ENCODE measurements around the gene PIEZO1. TPM values are rescaled to one million over a fixed set of nuclear protein-coding genes. Genes with fewer than 3 reads are reported as not detected.

PIEZO1 gene
- total and polyA plus RNA-seq, 5 donors = 21.7 to 45.6 (median 30.5) TPM

DNA sequence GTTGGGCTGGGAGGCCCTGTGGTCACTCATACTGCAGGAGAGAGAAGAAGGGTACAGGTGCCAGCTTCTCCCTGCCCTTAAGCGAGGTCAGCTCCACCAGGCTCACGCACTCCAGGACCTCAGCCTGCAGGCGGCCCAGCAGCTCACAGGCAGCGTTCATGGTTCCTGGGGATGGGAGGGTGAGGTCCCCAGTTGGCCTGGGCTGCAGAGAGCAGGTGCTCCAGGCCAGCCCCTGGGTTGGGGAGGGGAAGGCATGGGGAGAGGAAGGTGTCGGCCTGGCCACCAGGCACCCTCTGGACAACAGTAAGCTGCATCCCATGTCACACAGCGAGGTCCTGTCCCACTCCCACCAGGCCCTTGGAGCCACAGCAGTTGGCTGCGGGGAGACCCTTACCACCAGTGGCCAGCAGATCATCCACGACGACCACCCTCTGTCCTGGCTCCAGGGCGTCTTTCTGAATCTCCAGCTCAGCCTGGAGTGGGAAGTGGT, 24.7 kb upstream of the PIEZO1 start:
- ATAC-seq (no peak), DNase-seq (peak in 1 of 3 donors; percentile 41)
- Histone ChIP-seq H3K9me3 (ENCODE audit: control insufficient read depth, low read length) (no peaks in the 10 kb centered on the region), H3K27ac (ENCODE audit: low read length) (no peak overlapping the region), H3K27me3 (ENCODE audit: control insufficient read depth, insufficient read depth) (no peaks in the 10 kb centered on the region), H3K4me3 (ENCODE audit: low read length) (no peak overlapping the region), H3K4me1 (ENCODE audit: control insufficient read depth, insufficient read depth, low read length) (no peaks in the 10 kb centered on the region)
- intact Hi-C loops (cut with DNase I) = loop anchor here in 1 of 4 donors (10.0 kb wide), 1 partner anchor 355 kb away; no protein-coding TSS in a partner anchor
- WGBS = 77% methylated on average over 10 of the region's 10 CpGs

DNA sequence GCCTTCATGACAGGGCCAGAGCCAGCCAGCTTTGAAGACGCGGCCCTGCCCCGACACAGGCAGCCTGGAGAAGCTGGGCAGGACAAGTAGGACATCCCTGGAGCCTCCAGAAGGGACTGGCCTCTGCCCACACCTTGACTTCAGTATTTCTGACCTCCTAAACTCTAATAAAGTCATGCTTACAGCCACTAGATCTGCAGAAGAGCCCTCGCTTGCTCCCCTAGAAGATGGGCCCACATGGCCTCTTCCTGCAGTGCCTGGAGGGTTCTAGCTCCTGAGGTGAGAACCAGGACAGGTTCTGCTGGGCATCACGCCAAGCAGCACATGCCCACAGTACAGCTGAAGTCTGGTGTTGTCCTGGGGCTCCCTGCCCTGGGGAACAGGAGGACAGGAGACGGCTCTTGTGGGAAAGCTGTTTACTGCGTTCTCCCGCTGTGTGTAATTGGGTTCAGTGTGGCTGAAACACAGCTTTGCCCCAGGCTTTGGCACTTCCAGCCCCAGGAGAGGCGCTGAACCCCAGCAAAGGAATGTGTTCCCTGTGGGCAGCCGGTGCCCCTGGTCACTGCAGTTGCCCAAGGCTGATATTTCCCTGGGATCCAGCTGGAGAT, 24.2 kb upstream of the PIEZO1 start:
- intact Hi-C loops (cut with DNase I) = no loop called here
- no peak overlapping the region for H3K4me3 ChIP-seq (ENCODE audit: low read length)
- no peak overlapping the region for H3K27ac ChIP-seq (ENCODE audit: low read length)
- H3K9me3 ChIP-seq (ENCODE audit: control insufficient read depth, low read length) = no peaks in the 10 kb centered on the region
- H3K4me1 ChIP-seq (ENCODE audit: control insufficient read depth, insufficient read depth, low read length) = no peaks in the 10 kb centered on the region
- no peak for ATAC-seq
- DNase-seq = peak in 1 of 3 donors; percentile 55
- H3K27me3 ChIP-seq (ENCODE audit: control insufficient read depth, insufficient read depth) = no peaks in the 10 kb centered on the region
- 89% methylated on average over 10 of the region's 10 CpGs for WGBS

DNA sequence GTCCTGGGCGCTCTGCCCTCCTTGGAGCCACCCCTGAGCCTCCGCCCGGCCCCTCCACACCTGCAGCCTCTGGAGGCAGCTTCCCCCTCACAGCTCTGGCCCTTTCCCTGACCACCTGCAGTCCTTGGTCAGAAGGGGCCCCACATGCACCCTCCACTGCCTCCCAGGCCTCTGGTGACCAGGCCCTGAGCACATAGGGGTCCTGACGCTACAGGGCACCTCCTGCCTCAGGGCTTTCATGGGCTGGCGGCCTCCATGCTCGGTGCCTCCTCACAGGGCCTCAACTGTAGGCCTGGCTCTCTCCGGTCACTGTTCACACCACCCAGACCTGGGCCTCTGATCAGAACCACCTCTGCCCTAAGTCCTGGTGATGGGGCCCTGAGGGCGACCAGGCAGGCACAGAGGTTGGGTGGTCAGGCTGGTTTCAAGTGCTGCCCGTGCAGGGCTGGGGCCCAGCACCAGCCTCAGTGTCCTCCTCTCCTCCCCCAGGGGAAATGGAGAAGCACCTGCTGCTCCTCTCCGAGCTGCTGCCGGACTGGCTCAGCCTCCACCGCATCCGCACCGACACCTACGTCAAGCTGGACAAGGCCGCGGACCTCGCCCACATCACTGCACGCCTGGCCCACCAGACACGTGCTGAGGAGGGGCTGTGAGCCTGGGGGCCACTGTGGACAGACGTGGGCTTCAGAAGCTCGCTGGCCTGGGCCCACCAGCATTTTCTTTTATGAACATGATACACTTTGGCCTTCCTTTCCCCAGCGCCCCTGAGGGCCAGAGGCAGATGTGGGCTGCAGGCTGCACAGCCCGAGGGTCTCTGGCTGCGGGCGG, 22.8 kb upstream of the PIEZO1 start:
- H3K4me1 ChIP-seq (ENCODE audit: control insufficient read depth, insufficient read depth, low read length) = no peaks in the 10 kb centered on the region
- 90% methylated on average over 26 of the region's 26 CpGs for WGBS
- ATAC-seq (no peak), DNase-seq (peak in 1 of 3 donors; percentile 46)
- intact Hi-C loops (cut with DNase I) = no loop called here
- H3K27ac ChIP-seq (ENCODE audit: low read length) = no peak overlapping the region
- no peaks in the 10 kb centered on the region for H3K9me3 ChIP-seq (ENCODE audit: control insufficient read depth, low read length)
- no peaks in the 10 kb centered on the region for H3K27me3 ChIP-seq (ENCODE audit: control insufficient read depth, insufficient read depth)
- H3K4me3 ChIP-seq (ENCODE audit: low read length) = no peak overlapping the region

DNA sequence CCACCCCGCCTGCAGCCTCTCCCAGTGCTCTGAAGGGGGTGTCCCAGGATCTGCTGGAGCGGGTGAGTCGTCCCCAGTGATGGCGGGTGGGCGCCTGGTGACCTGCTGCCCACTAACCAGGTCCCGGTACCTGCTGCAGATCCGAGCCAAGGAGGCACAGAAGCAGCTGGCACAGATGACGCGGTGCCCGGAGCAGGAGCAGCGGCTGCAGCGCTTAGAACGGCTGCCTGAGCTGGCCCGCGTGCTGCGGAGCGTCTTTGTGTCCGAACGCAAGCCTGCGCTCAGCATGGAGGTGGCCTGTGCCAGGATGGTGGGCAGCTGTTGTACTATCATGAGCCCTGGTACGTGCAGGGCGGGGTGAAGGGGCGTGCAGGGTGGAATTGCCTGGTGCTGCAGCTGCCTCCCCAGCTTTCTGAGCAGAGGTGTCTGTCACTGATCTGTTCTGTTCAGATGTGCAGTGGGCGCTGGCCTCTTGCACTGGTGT, 22.2 kb upstream of the PIEZO1 start:
- H3K4me1 ChIP-seq (ENCODE audit: control insufficient read depth, insufficient read depth, low read length) = no peaks in the 10 kb centered on the region
- intact Hi-C loops (cut with DNase I) = no loop called here
- no peaks in the 10 kb centered on the region for H3K27me3 ChIP-seq (ENCODE audit: control insufficient read depth, insufficient read depth)
- H3K9me3 ChIP-seq (ENCODE audit: control insufficient read depth, low read length) = no peaks in the 10 kb centered on the region
- WGBS = 92% methylated on average over 24 of the region's 24 CpGs
- DNase-seq (peak in 1 of 3 donors; percentile 56), ATAC-seq (no peak)
- no peak overlapping the region for H3K27ac ChIP-seq (ENCODE audit: low read length)
- H3K4me3 ChIP-seq (ENCODE audit: low read length) = no peak overlapping the region

DNA sequence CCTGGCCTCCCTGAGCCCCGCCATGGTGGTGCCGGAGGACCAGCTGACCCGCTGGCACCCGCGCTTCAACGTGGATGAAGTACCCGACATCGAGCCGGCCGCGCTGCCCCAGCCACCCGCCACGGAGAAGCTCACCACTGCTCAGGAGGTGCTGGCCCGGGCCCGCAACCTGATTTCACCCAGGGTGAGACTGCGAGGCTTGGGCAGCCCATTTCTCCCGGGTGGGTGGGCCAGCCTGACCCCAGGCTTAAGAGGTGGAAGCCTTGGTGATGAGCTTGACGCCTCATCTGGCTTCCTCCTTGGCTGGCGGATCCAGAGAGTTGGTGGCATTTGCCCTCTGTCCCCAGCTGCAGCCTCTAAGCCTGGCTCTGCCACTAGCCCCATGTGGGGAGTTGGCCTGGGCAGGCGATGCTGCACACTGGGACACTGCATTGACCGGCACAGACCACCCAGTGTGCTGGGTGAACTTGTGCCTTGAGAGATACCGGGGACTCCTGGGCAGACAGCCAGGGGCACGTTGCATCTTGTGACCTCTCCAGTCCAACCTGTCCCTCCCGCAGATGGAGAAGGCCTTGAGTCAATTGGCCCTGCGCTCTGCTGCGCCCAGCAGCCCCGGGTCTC, 21.6 kb upstream of the PIEZO1 start:
- Histone ChIP-seq H3K9me3 (ENCODE audit: control insufficient read depth, low read length) (no peaks in the 10 kb centered on the region), H3K4me1 (ENCODE audit: control insufficient read depth, insufficient read depth, low read length) (no peaks in the 10 kb centered on the region), H3K27ac (ENCODE audit: low read length) (no peak overlapping the region), H3K4me3 (ENCODE audit: low read length) (no peak overlapping the region), H3K27me3 (ENCODE audit: control insufficient read depth, insufficient read depth) (no peaks in the 10 kb centered on the region)
- intact Hi-C loops (cut with DNase I) = no loop called here
- no peak for ATAC-seq
- peak in 1 of 3 donors; percentile 61 for DNase-seq
- WGBS = 82% methylated on average over 27 of the region's 27 CpGs

DNA sequence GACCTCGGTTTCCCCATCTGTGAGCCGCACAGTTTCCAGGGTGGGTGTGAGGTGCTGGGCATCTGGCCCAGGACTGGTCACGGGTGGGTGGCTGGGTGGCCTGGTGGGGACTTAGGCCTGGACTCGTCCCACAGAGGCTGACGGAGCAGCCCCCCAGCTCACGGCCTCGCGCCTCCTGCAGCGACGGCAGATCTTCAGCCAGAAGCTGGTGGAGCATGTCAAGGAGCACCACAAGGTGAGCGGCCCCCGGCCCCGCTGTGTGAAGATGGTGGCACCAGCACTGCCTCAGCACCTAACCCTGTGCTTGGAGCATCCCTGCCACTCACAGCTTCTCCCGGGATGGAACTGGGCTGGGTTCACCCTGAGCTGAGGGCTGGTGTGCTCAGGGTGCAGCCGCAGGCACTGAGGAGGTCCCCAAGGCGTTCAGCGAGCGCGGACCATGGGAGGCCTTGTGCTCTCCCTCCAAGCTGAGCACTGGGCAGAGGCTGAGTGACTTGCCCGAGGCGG, 20.9 kb upstream of the PIEZO1 start:
- DNase-seq (peak in 1 of 3 donors; percentile 58), ATAC-seq (no peak)
- intact Hi-C loops (cut with DNase I) = no loop called here
- Histone ChIP-seq H3K27ac (ENCODE audit: low read length) (no peak overlapping the region), H3K27me3 (ENCODE audit: control insufficient read depth, insufficient read depth) (no peaks in the 10 kb centered on the region), H3K4me3 (ENCODE audit: low read length) (no peak overlapping the region), H3K4me1 (ENCODE audit: control insufficient read depth, insufficient read depth, low read length) (no peaks in the 10 kb centered on the region), H3K9me3 (ENCODE audit: control insufficient read depth, low read length) (no peaks in the 10 kb centered on the region)
- WGBS = 94% methylated on average over 21 of the region's 21 CpGs

DNA sequence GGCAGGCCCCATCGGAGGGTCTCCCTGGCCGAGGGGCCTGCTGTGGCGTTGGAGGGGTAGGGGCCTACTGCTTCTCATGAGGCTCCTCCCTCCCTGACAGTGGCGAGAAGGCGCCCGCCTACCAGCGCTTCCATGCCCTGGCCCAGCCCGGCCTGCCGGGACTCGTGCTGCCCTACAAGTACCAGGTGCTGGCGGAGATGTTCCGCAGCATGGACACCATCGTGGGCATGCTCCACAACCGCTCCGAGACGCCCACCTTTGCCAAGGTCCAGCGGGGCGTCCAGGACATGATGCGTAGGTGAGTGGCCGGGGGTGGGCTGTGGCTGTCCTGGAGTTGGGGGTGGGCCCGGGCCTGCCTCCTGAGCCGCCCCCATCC, 20.3 kb upstream of the PIEZO1 start:
- Histone ChIP-seq H3K4me3 (ENCODE audit: low read length) (no peak overlapping the region), H3K9me3 (ENCODE audit: control insufficient read depth, low read length) (no peaks in the 10 kb centered on the region), H3K27ac (ENCODE audit: low read length) (no peak overlapping the region), H3K4me1 (ENCODE audit: control insufficient read depth, insufficient read depth, low read length) (no peaks in the 10 kb centered on the region), H3K27me3 (ENCODE audit: control insufficient read depth, insufficient read depth) (no peaks in the 10 kb centered on the region)
- 92% methylated on average over 22 of the region's 22 CpGs for WGBS
- ATAC-seq (no peak), DNase-seq (peak in 1 of 3 donors; percentile 56)
- intact Hi-C loops (cut with DNase I) = no loop called here

DNA sequence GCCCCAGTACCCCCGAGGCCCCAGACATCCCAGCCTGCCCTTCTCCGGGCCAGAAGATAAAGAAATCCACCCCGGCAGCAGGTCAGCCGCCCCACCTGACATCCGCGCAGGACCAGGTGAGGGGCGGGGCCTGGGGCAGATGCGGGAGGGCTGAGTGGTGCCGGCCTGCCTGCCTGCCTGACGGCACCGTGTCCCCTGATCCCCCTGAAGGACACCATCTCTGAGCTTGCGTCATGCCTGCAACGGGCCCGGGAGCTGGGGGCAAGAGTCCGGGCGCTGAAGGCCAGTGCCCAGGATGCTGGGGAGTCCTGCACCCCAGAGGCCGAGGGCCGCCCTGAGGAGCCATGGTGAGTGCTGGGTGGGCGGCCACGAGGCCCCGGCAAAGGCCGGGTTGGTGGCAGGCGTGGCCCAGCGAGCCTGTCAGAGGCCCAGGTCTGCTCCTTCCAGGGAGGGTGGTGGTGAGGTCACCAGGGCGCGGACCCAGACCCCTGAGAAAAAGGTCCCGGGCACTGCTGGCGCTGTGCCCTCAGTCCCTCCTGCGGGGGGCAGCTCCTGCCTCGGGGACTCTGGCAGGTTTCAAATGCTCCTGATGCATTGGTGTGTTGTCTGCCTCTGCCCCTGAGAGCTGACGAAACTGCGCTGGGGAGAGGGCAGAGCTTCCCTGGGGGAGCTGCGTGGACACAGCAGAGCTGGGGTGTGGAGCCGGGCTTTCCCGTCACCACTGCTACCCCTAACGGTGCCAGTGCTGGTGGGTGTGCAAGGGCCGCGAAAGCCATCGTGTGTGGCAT, 19.7 kb upstream of the PIEZO1 start:
- Histone ChIP-seq H3K4me1 (ENCODE audit: control insufficient read depth, insufficient read depth, low read length) (no peaks in the 10 kb centered on the region), H3K9me3 (ENCODE audit: control insufficient read depth, low read length) (no peaks in the 10 kb centered on the region), H3K27ac (ENCODE audit: low read length) (no peak overlapping the region), H3K4me3 (ENCODE audit: low read length) (no peak overlapping the region), H3K27me3 (ENCODE audit: control insufficient read depth, insufficient read depth) (no peaks in the 10 kb centered on the region)
- DNase-seq (peak in 1 of 3 donors; percentile 64), ATAC-seq (peak in 1 of 2 donors; percentile 1)
- WGBS = 26% methylated on average over 39 of the region's 39 CpGs
- intact Hi-C loops (cut with DNase I) = no loop called here

DNA sequence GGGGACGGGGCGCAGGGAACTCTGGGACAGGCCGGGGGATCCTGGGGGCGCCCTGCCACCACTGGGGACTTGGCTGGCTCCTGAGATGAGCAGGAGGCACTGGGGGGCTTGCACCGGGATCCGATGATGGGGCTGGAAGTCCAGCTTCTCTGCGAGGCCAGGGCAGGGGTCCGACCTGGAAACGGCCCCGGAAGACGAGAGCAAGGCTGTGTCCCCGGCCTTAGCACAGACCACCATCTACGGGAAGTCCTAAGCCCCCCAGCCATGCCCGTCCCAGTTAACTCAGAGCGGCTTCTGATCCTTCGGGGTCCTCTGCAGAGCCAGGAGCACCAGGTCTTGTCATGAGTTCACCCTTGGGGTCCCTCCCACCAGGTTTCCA, 19.1 kb upstream of the PIEZO1 start:
- H3K4me3 ChIP-seq (ENCODE audit: low read length) = no peak overlapping the region
- no peaks in the 10 kb centered on the region for H3K4me1 ChIP-seq (ENCODE audit: control insufficient read depth, insufficient read depth, low read length)
- no peak for ATAC-seq
- H3K27ac ChIP-seq (ENCODE audit: low read length) = no peak overlapping the region
- DNase-seq = peak in 1 of 3 donors; percentile 68
- no peaks in the 10 kb centered on the region for H3K27me3 ChIP-seq (ENCODE audit: control insufficient read depth, insufficient read depth)
- intact Hi-C loops (cut with DNase I) = no loop called here
- no peaks in the 10 kb centered on the region for H3K9me3 ChIP-seq (ENCODE audit: control insufficient read depth, low read length)
- 2% methylated on average over 16 of the region's 16 CpGs for WGBS

DNA sequence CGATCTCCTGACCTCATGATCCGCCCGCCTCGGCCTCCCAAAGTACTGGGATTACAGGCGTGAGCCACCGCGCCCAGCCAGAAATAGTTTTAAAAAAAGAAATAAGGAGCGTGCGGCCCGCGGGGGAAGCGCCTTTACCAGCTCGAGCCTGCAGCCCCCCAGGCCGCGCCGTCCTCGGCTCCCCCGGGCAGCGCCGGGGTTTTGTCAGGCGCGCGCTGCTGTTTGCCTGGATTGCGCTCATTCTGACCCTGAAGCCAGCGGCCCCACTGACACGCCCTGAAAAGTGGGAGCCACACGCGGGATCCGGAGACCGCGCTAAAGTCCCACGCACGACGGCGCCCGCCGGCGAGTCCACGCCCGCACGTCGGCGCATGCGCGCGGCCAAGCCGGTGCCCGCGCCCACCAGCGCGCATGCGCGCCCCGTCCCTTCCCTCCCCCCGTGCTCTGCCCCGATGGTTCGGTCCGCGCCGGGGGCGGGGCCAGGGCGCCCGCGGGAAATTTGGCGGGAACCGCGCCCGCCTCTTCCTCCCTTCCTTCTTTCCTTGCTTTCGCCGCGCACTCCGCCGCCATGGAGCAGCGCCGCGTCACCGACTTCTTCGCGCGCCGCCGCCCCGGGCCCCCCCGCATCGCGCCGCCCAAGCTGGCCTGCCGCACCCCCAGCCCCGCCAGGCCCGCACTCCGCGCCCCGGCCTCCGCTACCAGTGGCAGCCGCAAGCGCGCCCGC, 18.4 kb upstream of the PIEZO1 start, which contains the start of gene CDT1:
Gene CDT1 (plus strand): TSS at position 526 of the 724 bp plus-strand sequence. CDS start 43 bp downstream, at position 569.
- Histone ChIP-seq H3K4me3 (ENCODE audit: low read length) (peak within 1 kb of the TSS; percentile 69), H3K4me1 (ENCODE audit: control insufficient read depth, insufficient read depth, low read length) (no peaks in the 10 kb centered on the region), H3K27me3 (ENCODE audit: control insufficient read depth, insufficient read depth) (no peaks in the 10 kb centered on the region), H3K27ac (ENCODE audit: low read length) (peak within 1 kb of the TSS; percentile 66), H3K9me3 (ENCODE audit: control insufficient read depth, low read length) (no peaks in the 10 kb centered on the region)
- peak; percentile 84 to 96 (median 94) for DNase-seq
- intact Hi-C loops (cut with DNase I) = no loop called here
- WGBS = under 1% methylated on average over 98 of the region's 98 CpGs
- ATAC-seq = peak; percentile 61 to 73
